ENCODE measurements around the gene GRIK4. TPM values are rescaled to one million over a fixed set of nuclear protein-coding genes. Genes with fewer than 3 reads are reported as not detected.

GRIK4 gene
- total RNA-seq, 2 experiments from 2014 or later, result 0.06 TPM; not detected in 1

DNA sequence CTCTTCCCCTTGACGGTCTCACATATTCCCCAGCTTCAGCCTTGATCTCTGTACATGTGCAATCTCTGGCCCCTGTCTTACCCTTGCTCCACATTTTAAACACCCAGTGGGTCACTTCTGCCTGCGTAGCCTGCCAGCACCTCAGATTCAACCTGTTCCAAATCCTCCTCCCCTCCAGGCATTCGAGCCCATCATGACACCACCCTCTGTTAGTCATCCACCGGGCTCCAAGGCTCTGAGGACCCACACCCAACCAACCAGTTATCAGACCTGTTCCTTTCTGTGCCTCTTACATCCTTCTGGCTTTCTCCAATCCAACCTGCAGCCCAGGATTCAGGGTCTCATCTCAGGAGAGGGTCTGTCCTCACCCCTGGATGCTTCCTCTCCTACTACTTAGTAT lies 392.6 kb downstream of the GRIK4 start:
- POLR2A ChIA-PET, result no interaction called here
- no peak for DNase-seq (ENCODE audit: low spot score)
- BruUV-seq (replicated peaks), result no TSS peak
- H3K4me3 ChIP-seq (ENCODE audit: low read depth, low read length, poor library complexity, severe bottlenecking), result no peak overlapping the region
- TF ChIP-seq, protein P1, sequence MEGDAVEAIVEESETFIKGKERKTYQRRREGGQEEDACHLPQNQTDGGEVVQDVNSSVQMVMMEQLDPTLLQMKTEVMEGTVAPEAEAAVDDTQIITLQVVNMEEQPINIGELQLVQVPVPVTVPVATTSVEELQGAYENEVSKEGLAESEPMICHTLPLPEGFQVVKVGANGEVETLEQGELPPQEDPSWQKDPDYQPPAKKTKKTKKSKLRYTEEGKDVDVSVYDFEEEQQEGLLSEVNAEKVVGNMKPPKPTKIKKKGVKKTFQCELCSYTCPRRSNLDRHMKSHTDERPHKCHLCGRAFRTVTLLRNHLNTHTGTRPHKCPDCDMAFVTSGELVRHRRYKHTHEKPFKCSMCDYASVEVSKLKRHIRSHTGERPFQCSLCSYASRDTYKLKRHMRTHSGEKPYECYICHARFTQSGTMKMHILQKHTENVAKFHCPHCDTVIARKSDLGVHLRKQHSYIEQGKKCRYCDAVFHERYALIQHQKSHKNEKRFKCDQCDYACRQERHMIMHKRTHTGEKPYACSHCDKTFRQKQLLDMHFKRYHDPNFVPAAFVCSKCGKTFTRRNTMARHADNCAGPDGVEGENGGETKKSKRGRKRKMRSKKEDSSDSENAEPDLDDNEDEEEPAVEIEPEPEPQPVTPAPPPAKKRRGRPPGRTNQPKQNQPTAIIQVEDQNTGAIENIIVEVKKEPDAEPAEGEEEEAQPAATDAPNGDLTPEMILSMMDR (conservative IDR thresholded peaks at IDR 0.05; ENCODE audit: low read length), result no peak
- TF ChIP-seq EZH2phosphoT487 (IDR thresholded peaks at IDR 0.05; ENCODE audit: borderline replicate concordance, low read depth, low read length), result no peak
- CTCF ChIA-PET (ENCODE audit: unreplicated experiment), result no interaction called here
- no peaks in the 10 kb centered on the region for H3K79me2 ChIP-seq (ENCODE audit: insufficient read depth, low read depth, low read length)
- H3K36me3 ChIP-seq (ENCODE audit: insufficient read depth, low read length), result no peaks in the 10 kb centered on the region
- no peaks in the 10 kb centered on the region for H4K20me1 ChIP-seq (ENCODE audit: insufficient read depth, low read length)
- H2AFZ ChIP-seq (ENCODE audit: low read length), result no peak overlapping the region
- H3K9me3 ChIP-seq (ENCODE audit: low read length), result no peaks in the 10 kb centered on the region
- H3K9me2 ChIP-seq (ENCODE audit: insufficient read depth, low read length), result no peaks in the 10 kb centered on the region
- no peak overlapping the region for H3K27ac ChIP-seq (ENCODE audit: low read depth, low read length, poor library complexity, severe bottlenecking)
- H3K4me2 ChIP-seq (ENCODE audit: low read length), result no peak overlapping the region
- intact Hi-C loops (cut with micrococcal nuclease; ENCODE audit: unreplicated experiment), result no loop called here
- H3K4me1 ChIP-seq (ENCODE audit: insufficient read depth, low read length, poor library complexity, severe bottlenecking), result no peaks in the 10 kb centered on the region

- H3K79me2 ChIP-seq (ENCODE audit: insufficient read depth, low read depth, low read length), result no peaks in the 10 kb centered on the region
- BruUV-seq (replicated peaks), result no TSS peak
- no peak overlapping the region for H3K4me3 ChIP-seq (ENCODE audit: low read depth, low read length, poor library complexity, severe bottlenecking)
- no peaks in the 10 kb centered on the region for H3K4me1 ChIP-seq (ENCODE audit: insufficient read depth, low read length, poor library complexity, severe bottlenecking)
- H3K9me3 ChIP-seq (ENCODE audit: low read length), result no peaks in the 10 kb centered on the region
- no peaks in the 10 kb centered on the region for H3K9me2 ChIP-seq (ENCODE audit: insufficient read depth, low read length)
- intact Hi-C loops (cut with micrococcal nuclease; ENCODE audit: unreplicated experiment), result no loop called here
- ChIA-PET POLR2A (no interaction called here), CTCF (ENCODE audit: unreplicated experiment) (interaction anchor here (0.9 kb wide), 1 partner anchor 11 kb away, joined by 4 read pairs; no protein-coding TSS in a partner anchor)
- no peak overlapping the region for H3K4me2 ChIP-seq (ENCODE audit: low read length)
- H3K27ac ChIP-seq (ENCODE audit: low read depth, low read length, poor library complexity, severe bottlenecking), result no peak overlapping the region
- H2AFZ ChIP-seq (ENCODE audit: low read length), result no peak overlapping the region
- no peak for DNase-seq (ENCODE audit: low spot score)
- TF ChIP-seq, protein P1 (conservative IDR thresholded peaks at IDR 0.05; ENCODE audit: low read length), result no peak
- no peak for TF ChIP-seq EZH2phosphoT487 (IDR thresholded peaks at IDR 0.05; ENCODE audit: borderline replicate concordance, low read depth, low read length)
- no peaks in the 10 kb centered on the region for H4K20me1 ChIP-seq (ENCODE audit: insufficient read depth, low read length)
- H3K36me3 ChIP-seq (ENCODE audit: insufficient read depth, low read length), result no peaks in the 10 kb centered on the region
These were observed 395.2 kb downstream of the GRIK4 start for GRCh38 chr11:120906766-120907165.

DNA sequence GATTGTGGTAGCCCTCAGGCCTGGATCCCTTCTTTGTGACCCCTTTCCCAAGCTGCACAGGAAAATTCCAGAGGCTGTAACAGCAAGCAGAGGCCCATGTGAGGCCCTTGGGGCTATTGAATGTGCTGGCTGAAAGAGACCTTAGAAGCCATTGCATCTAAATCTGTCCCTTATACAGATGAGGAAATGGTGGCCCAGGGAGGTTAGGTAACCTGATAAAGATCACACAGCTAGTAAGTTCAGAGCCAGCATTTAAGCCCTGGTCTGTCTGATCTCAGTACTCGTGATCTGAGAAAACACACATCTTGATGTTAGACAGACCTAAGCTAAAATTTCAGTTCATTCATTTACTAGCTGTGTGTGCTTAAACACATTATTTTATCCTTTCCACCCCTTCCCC lies 396.4 kb downstream of the GRIK4 start:
- POLR2A ChIA-PET, result interaction anchor here (0.6 to 1.2 kb wide), 2 partner anchors 8 to 20 kb away, joined by 3 read pairs; no protein-coding TSS in a partner anchor
- Histone ChIP-seq H3K79me2 (ENCODE audit: insufficient read depth, low read depth, low read length) (no peaks in the 10 kb centered on the region), H3K9me2 (ENCODE audit: insufficient read depth, low read length) (no peaks in the 10 kb centered on the region), H3K4me3 (ENCODE audit: low read depth, low read length, poor library complexity, severe bottlenecking) (no peak overlapping the region), H3K4me2 (ENCODE audit: low read length) (no peak overlapping the region), H4K20me1 (ENCODE audit: insufficient read depth, low read length) (no peaks in the 10 kb centered on the region), H3K36me3 (ENCODE audit: insufficient read depth, low read length) (no peaks in the 10 kb centered on the region), H3K4me1 (ENCODE audit: insufficient read depth, low read length, poor library complexity, severe bottlenecking) (no peaks in the 10 kb centered on the region), H3K27ac (ENCODE audit: low read depth, low read length, poor library complexity, severe bottlenecking) (no peak overlapping the region), H2AFZ (ENCODE audit: low read length) (no peak overlapping the region), H3K9me3 (ENCODE audit: low read length) (no peaks in the 10 kb centered on the region)
- CTCF ChIA-PET (ENCODE audit: unreplicated experiment), result no interaction called here
- no peak for DNase-seq (ENCODE audit: low spot score)
- intact Hi-C loops (cut with micrococcal nuclease; ENCODE audit: unreplicated experiment), result no loop called here
- no TSS peak for BruUV-seq (replicated peaks)
- no peak for TF ChIP-seq EZH2phosphoT487 (IDR thresholded peaks at IDR 0.05; ENCODE audit: borderline replicate concordance, low read depth, low read length)
- TF ChIP-seq, protein P1 (conservative IDR thresholded peaks at IDR 0.05; ENCODE audit: low read length), result no peak

Measured in OCI-LY7 (cell line).